ENCODE results near the gene OR6B1.
"Not testable (repeated sequence)": the region's sequence is repeated elsewhere in the genome, so short reads cannot be mapped to it uniquely, and the experiment has no call there.

The OR6B1 gene

GRCh38 chr7:144050093-144050492 lies 50.0 kb downstream of the OR6B1 start:
- DNase-seq, result peak; percentile 6 to 36

GRCh38 chr7:144050884-144051283 lies 50.8 kb downstream of the OR6B1 start:
- not testable (repeated sequence) for DNase-seq

- no peak for DNase-seq
Observed at GRCh38 chr7:144057954-144058353, 57.8 kb downstream of the OR6B1 start.
